Fibroblast of lung (primary cell): Measurements from ENCODE around the gene ELOVL2.

ENCODE experiments used
- CTCF ChIP-seq, 2 donors: IDR thresholded peaks in 1 of 2; conservative IDR thresholded peaks in 1 of 2; 1 replicate in 1 of 2; 2 replicates in 1 of 2; pipeline ENCODE4 v1.5.1; 2011 to 2012; ENCODE audit warnings: low read length in 2 of 2, control low read depth in 1 of 2, inconsistent platforms in 1 of 2, low read depth in 1 of 2, mild to moderate bottlenecking in 1 of 2
- EZH2 ChIP-seq: IDR thresholded peaks from 2 replicates; pipeline ENCODE4 v1.5.1; 2012; ENCODE audit warnings: low read length, control low read depth, mild to moderate bottlenecking; ENCODE audit errors: missing control alignments

- no peak for TF ChIP-seq CTCF (conservative IDR thresholded peaks at IDR 0.05 in 1 of 2, IDR thresholded peaks at IDR 0.05 in 1 of 2; ENCODE audit: low read depth in 1 of 2, low read length in 2 of 2)
- no peak for TF ChIP-seq EZH2
These were observed 18.0 kb downstream of the ELOVL2 start for GRCh38 chr6:11025921-11026635.
